ENCODE measurements around the gene CACTIN.

Gene CACTIN

GRCh38 chr19:3665681-3666544 lies 39.3 kb upstream of the CACTIN start:
- peak; percentile 88 for TF ChIP-seq CTCF (IDR thresholded peaks at IDR 0.05; ENCODE audit: extremely low read depth, missing control alignments)
- DNase-seq (ENCODE audit: low spot score) = peak; percentile 94

- DNase-seq (ENCODE audit: low spot score) = no peak
- TF ChIP-seq CTCF (IDR thresholded peaks at IDR 0.05; ENCODE audit: extremely low read depth, missing control alignments) = no peak
Measured at GRCh38 chr19:3664879-3665642, 38.5 kb upstream of the CACTIN start.

- TF ChIP-seq CTCF (IDR thresholded peaks at IDR 0.05; ENCODE audit: extremely low read depth, missing control alignments) = no peak
- no peak for DNase-seq (ENCODE audit: low spot score)
Measured at GRCh38 chr19:3663838-3664237, 37.2 kb upstream of the CACTIN start.

DNA sequence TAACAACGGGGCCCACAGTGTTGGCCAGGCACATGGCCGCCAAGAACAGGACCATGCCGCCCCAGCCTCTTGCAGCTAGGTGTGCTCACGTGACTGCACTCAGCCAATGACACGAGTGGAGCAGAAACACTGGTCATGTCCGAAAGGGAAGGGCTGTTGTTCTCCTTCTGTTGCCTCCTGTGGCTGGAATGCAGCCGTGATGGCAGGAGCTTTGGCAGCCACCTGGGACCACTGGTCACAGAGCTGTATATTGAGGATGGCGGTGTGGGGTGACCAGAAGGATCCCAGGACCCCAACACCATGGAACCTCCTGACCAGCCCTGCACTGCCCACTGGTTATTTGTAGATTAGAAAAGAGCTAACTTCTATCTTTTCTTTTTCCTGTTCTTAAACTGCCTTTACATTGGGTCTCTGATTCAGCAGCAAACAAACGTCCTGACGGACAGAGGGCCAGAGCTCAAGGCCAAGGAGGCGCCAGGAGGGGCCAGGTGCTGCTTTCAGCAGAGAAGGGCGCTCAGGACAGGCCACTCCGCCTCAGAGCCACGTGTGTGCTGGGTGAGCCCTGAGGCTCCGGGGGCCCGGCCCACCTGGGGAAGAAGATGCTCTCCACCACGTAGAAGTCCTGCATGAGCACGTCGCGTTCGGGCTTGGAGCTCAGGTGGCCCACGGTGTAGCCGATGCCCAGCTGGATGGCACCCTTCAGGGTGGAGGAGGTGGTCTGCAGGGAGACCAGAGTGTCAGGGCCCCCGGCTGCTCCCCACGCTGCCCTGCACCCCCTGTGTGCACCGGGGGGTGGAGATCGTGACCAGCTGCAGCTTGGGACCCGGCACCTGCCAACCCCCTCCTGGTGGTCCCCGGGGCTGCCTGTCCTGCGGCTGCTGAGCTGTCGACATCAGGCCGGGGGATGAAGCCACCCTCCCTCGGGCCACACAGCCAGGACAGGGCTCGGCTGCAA lies 35.0 kb upstream of the CACTIN start:
- no peak for TF ChIP-seq CTCF (IDR thresholded peaks at IDR 0.05; ENCODE audit: extremely low read depth, missing control alignments)
- no peak for DNase-seq (ENCODE audit: low spot score)

DNA sequence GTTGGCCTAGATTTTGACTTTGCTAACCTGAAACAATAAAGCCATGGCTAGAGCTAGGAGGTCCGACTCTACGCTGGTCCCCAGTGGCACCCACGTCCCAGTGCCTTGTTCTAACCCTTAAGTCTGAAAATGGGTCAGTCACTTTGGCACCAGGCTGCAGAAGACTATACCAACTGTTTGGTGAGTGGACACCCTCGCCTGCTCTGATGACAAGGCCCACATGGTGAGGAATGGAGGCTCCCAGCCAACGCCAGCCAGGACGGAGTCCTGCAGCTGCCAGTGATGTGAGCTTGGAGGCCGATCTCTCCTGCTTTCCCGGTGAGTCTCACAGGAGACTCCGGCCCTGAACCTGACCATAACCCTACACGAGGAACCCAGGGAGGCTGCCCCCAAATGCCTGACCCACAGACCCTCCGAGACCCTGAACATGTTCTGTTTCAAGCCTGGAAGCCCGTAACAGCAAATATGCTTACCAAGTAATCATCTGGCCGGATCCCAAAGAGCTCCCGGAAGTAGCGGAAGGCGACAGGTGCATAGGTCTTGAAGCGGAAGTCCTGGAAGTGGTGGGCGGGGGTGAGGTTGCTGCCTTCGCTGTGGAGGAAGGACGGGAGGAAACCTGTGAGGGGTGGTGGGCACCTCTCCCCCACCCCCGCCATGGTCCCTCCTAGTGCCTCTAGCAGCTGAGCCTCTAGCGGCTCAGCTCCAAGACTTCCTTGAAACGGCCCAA lies 34.1 kb upstream of the CACTIN start:
- DNase-seq (ENCODE audit: low spot score) = no peak
- no peak for TF ChIP-seq CTCF (IDR thresholded peaks at IDR 0.05; ENCODE audit: extremely low read depth, missing control alignments)

- DNase-seq (ENCODE audit: low spot score) = no peak
- no peak for TF ChIP-seq CTCF (IDR thresholded peaks at IDR 0.05; ENCODE audit: extremely low read depth, missing control alignments)
Measured at GRCh38 chr19:3659746-3660112, 33.1 kb upstream of the CACTIN start.
